ENCODE measurements around the gene PLA2R1.

PLA2R1 gene

DNA sequence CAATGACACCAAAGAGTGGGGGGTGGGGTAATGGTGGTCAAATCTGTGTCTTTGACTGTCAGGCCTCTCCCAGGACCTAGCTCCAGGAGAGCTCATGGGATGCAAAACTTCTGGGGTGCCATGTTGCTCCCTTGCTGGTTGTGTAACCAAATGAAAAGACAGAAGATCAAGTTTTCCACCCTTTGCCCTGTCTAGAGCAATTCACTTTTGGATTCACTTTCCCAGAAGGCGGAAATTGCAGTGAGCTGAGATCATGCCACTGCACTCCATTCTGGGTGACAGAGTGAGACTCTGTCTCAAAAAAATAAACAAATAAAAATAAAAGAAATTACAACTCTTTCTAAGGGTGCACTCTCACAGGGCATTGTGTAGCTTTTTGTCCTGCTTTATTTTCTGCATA lies 34.9 kb upstream of the PLA2R1 start:
- Histone ChIP-seq H3K4me3 (ENCODE audit: low read length) (no peak overlapping the region), H3F3A (ENCODE audit: control insufficient read depth, insufficient read depth) (no peaks in the 10 kb centered on the region), H3K9me3 (ENCODE audit: control insufficient read depth, insufficient read depth, low read length) (no peaks in the 10 kb centered on the region), H4K20me1 (ENCODE audit: control insufficient read depth, insufficient read depth, low read depth, low read length) (no peaks in the 10 kb centered on the region), H3K9me2 (replicated peaks; ENCODE audit: control insufficient read depth, low read length) (no peaks in the 10 kb centered on the region), H3K4me2 (ENCODE audit: low read length) (no peak overlapping the region), H3K27me3 (ENCODE audit: control insufficient read depth, low read length) (peaks cover 5% of the 10 kb centered on the region; the same call in 1 of the 2 replicates), H3K4me1 (ENCODE audit: control insufficient read depth, low read length) (no peaks in the 10 kb centered on the region), H3K27ac (ENCODE audit: low read depth, low read length) (no peak overlapping the region), H3K36me3 (ENCODE audit: control insufficient read depth, low read length) (no peaks in the 10 kb centered on the region), H3K79me2 (ENCODE audit: control insufficient read depth, low read length) (no peaks in the 10 kb centered on the region)
- no peak for TF ChIP-seq EZH2phosphoT487 (IDR thresholded peaks at IDR 0.05; ENCODE audit: borderline replicate concordance, low read length)
- TF ChIP-seq, protein P1, sequence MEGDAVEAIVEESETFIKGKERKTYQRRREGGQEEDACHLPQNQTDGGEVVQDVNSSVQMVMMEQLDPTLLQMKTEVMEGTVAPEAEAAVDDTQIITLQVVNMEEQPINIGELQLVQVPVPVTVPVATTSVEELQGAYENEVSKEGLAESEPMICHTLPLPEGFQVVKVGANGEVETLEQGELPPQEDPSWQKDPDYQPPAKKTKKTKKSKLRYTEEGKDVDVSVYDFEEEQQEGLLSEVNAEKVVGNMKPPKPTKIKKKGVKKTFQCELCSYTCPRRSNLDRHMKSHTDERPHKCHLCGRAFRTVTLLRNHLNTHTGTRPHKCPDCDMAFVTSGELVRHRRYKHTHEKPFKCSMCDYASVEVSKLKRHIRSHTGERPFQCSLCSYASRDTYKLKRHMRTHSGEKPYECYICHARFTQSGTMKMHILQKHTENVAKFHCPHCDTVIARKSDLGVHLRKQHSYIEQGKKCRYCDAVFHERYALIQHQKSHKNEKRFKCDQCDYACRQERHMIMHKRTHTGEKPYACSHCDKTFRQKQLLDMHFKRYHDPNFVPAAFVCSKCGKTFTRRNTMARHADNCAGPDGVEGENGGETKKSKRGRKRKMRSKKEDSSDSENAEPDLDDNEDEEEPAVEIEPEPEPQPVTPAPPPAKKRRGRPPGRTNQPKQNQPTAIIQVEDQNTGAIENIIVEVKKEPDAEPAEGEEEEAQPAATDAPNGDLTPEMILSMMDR (IDR thresholded peaks at IDR 0.05; ENCODE audit: low read depth, low read length, poor library complexity, severe bottlenecking) = no peak

DNA sequence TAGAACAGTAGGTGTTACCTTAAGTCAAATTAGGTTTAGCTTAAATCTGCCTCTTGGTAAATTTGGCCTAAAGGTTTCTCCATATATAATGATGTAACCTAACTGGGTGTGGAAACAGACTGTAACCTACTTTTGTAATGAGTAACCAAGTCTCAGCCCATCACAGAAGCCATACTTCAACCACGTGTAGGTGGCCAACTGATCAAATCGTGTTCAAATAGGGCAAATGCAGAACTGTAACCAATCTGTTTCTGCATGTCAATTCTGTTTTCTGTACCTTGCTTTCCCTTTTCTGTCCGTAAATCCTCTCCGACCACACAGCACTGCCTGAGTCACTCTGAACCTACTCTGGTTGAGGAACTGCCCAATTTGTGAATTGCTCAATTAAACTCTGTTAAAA lies 34.0 kb upstream of the PLA2R1 start:
- TF ChIP-seq, protein P1 (IDR thresholded peaks at IDR 0.05; ENCODE audit: low read depth, low read length, poor library complexity, severe bottlenecking) = no peak
- TF ChIP-seq EZH2phosphoT487 (IDR thresholded peaks at IDR 0.05; ENCODE audit: borderline replicate concordance, low read length) = no peak
- no peak overlapping the region for H3K27ac ChIP-seq (ENCODE audit: low read depth, low read length)
- no peak overlapping the region for H3K4me3 ChIP-seq (ENCODE audit: low read length)
- no peaks in the 10 kb centered on the region for H3K27me3 ChIP-seq (ENCODE audit: control insufficient read depth, low read length)
- no peaks in the 10 kb centered on the region for H3K9me3 ChIP-seq (ENCODE audit: control insufficient read depth, insufficient read depth, low read length)
- H4K20me1 ChIP-seq (ENCODE audit: control insufficient read depth, insufficient read depth, low read depth, low read length) = no peaks in the 10 kb centered on the region
- no peaks in the 10 kb centered on the region for H3K4me1 ChIP-seq (ENCODE audit: control insufficient read depth, low read length)
- no peaks in the 10 kb centered on the region for H3K79me2 ChIP-seq (ENCODE audit: control insufficient read depth, low read length)
- H3F3A ChIP-seq (ENCODE audit: control insufficient read depth, insufficient read depth) = no peaks in the 10 kb centered on the region
- H3K4me2 ChIP-seq (ENCODE audit: low read length) = no peak overlapping the region
- H3K9me2 ChIP-seq (replicated peaks; ENCODE audit: control insufficient read depth, low read length) = no peaks in the 10 kb centered on the region
- H3K36me3 ChIP-seq (ENCODE audit: control insufficient read depth, low read length) = no peaks in the 10 kb centered on the region

DNA sequence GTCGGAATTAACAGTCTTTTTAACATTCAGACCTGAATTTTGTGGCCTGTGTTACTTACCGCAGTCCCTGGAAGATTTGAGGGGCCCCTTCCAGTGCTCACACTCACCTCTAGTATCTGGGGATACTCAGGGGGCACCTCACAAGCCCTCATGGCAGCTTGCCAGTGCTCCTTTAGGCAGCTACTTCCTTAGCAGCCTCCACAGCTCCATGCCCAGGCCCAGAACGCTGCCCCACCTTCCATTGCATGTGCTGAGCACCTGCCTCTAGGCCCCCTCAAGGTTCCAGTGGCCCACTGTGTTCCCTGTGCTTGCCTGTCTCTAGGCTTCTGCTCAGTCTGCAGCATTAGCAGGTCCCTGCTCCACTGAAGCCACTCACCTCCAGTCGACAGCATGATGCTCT lies 30.0 kb upstream of the PLA2R1 start:
- Histone ChIP-seq H3F3A (ENCODE audit: control insufficient read depth, insufficient read depth) (no peaks in the 10 kb centered on the region), H3K4me1 (ENCODE audit: control insufficient read depth, low read length) (no peaks in the 10 kb centered on the region), H3K27ac (ENCODE audit: low read depth, low read length) (no peak overlapping the region), H3K9me2 (replicated peaks; ENCODE audit: control insufficient read depth, low read length) (no peaks in the 10 kb centered on the region), H3K4me2 (ENCODE audit: low read length) (no peak overlapping the region), H3K9me3 (ENCODE audit: control insufficient read depth, insufficient read depth, low read length) (peaks cover 19% of the 10 kb centered on the region), H3K36me3 (ENCODE audit: control insufficient read depth, low read length) (no peaks in the 10 kb centered on the region), H3K27me3 (ENCODE audit: control insufficient read depth, low read length) (no peaks in the 10 kb centered on the region), H4K20me1 (ENCODE audit: control insufficient read depth, insufficient read depth, low read depth, low read length) (no peaks in the 10 kb centered on the region), H3K79me2 (ENCODE audit: control insufficient read depth, low read length) (no peaks in the 10 kb centered on the region), H3K4me3 (ENCODE audit: low read length) (no peak overlapping the region)
- TF ChIP-seq, protein P1 (IDR thresholded peaks at IDR 0.05; ENCODE audit: low read depth, low read length, poor library complexity, severe bottlenecking) = no peak
- no peak for TF ChIP-seq EZH2phosphoT487 (IDR thresholded peaks at IDR 0.05; ENCODE audit: borderline replicate concordance, low read length)

DNA sequence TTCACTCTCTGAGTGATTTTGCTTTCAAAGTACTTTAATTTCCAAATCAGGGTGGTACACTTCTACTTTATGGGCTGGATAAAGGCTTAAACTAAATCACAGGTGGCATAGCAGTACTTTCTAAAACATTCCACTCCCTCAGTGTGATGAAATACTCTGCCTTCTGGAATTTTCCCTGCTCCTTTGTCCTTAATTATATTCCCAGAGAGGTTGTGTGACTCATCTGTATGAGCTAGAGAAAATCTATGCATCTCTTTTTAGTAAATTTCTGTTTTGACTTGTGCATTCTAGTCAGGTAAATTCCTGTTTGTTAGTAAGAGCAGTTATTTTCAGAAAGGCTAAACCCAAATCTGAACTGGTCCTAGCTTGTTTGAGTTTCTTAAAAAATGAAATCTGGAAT lies 29.0 kb upstream of the PLA2R1 start:
- Histone ChIP-seq H3K4me3 (ENCODE audit: low read length) (no peak overlapping the region), H3K9me3 (ENCODE audit: control insufficient read depth, insufficient read depth, low read length) (peaks cover 27% of the 10 kb centered on the region), H3K9me2 (replicated peaks; ENCODE audit: control insufficient read depth, low read length) (no peaks in the 10 kb centered on the region), H3K27me3 (ENCODE audit: control insufficient read depth, low read length) (no peaks in the 10 kb centered on the region), H3K79me2 (ENCODE audit: control insufficient read depth, low read length) (no peaks in the 10 kb centered on the region), H3K4me1 (ENCODE audit: control insufficient read depth, low read length) (no peaks in the 10 kb centered on the region), H3K27ac (ENCODE audit: low read depth, low read length) (no peak overlapping the region), H3K4me2 (ENCODE audit: low read length) (no peak overlapping the region), H4K20me1 (ENCODE audit: control insufficient read depth, insufficient read depth, low read depth, low read length) (no peaks in the 10 kb centered on the region), H3K36me3 (ENCODE audit: control insufficient read depth, low read length) (no peaks in the 10 kb centered on the region), H3F3A (ENCODE audit: control insufficient read depth, insufficient read depth) (no peaks in the 10 kb centered on the region)
- TF ChIP-seq, protein P1 (IDR thresholded peaks at IDR 0.05; ENCODE audit: low read depth, low read length, poor library complexity, severe bottlenecking) = no peak
- no peak for TF ChIP-seq EZH2phosphoT487 (IDR thresholded peaks at IDR 0.05; ENCODE audit: borderline replicate concordance, low read length)
